GM23338 (cell line): ENCODE measurements around the gene TMEM178B. TPM values are rescaled to one million over a fixed set of nuclear protein-coding genes. Genes with fewer than 3 reads are reported as not detected.

Experiments used
- ATAC-seq: fragments of 200-7000 bp; cut with Tn5 transposase; 3 replicates; pipeline ENCODE4 v1.9.1; 2020
- DNase-seq: peaks from one replicate; pipeline ENCODE4 v3.0.0-alpha.2; 2015; ENCODE audit warnings: low spot score
- H2AFZ ChIP-seq: fragments of 200-600 bp; sonication (generic); 2 replicates; pipeline ENCODE4 v1.8.0; 2016; ENCODE audit warnings: antibody characterized with exemption, mild to moderate bottlenecking, moderate library complexity
- H3F3A ChIP-seq: fragments of 200-600 bp; sonication (generic); replicated peaks from 2 replicates; pipeline ENCODE4 v1.8.0; 2017; ENCODE audit warnings: antibody characterized with exemption, mixed run types, low read depth
- H3K27ac ChIP-seq: fragments of 200-600 bp; sonication (generic); 2 replicates; pipeline ENCODE4 v1.6.1; 2016; ENCODE audit warnings: low read depth
- H3K27me3 ChIP-seq: fragments of 200-600 bp; sonication (generic); 2 replicates; pipeline ENCODE4 v1.8.0; 2016; ENCODE audit warnings: mild to moderate bottlenecking, mixed run types, moderate library complexity; ENCODE audit not compliant: insufficient read depth
- H3K36me3 ChIP-seq: fragments of 200-600 bp; sonication (generic); 2 replicates; pipeline ENCODE4 v1.8.0; 2016; ENCODE audit warnings: mild to moderate bottlenecking; ENCODE audit not compliant: insufficient read depth
- H3K4me1 ChIP-seq: fragments of 200-600 bp; sonication (generic); 2 replicates; pipeline ENCODE4 v1.8.0; 2016; ENCODE audit warnings: mild to moderate bottlenecking, moderate library complexity; ENCODE audit not compliant: insufficient read depth
- H3K4me2 ChIP-seq: fragments of 200-600 bp; sonication (generic); 2 replicates; pipeline ENCODE4 v1.7.1; 2017; ENCODE audit warnings: mixed run types
- H3K4me3 ChIP-seq: fragments of 200-600 bp; sonication (generic); 2 replicates; pipeline ENCODE4 v1.6.1; 2016; ENCODE audit warnings: mixed run types
- H3K79me2 ChIP-seq: fragments of 200-600 bp; sonication (generic); replicated peaks from 2 replicates; pipeline ENCODE4 v1.8.0; 2017; ENCODE audit warnings: mild to moderate bottlenecking; ENCODE audit not compliant: insufficient read depth
- H3K9me2 ChIP-seq: fragments of 200-600 bp; sonication (generic); 2 replicates; pipeline ENCODE4 v1.8.0; 2017; ENCODE audit not compliant: insufficient read depth
- H4K20me1 ChIP-seq: fragments of 200-600 bp; sonication (generic); replicated peaks from 2 replicates; pipeline ENCODE4 v1.8.0; 2017; ENCODE audit warnings: mild to moderate bottlenecking; ENCODE audit not compliant: insufficient read depth
- H3K27ac Mint-ChIP-seq: 2 replicates; pipeline ENCODE4 v1.8.0; 2020; ENCODE audit warnings: inconsistent platforms, mild to moderate bottlenecking, moderate library complexity, mixed read lengths
- H3K27me3 Mint-ChIP-seq: 3 replicates; pipeline ENCODE4 v1.8.0; 2022; ENCODE audit warnings: low read depth, mild to moderate bottlenecking, moderate library complexity, mixed read lengths, inconsistent platforms; ENCODE audit not compliant: insufficient read depth, poor library complexity
- H3K36me3 Mint-ChIP-seq: 3 replicates; pipeline ENCODE4 v1.8.0; 2021; ENCODE audit warnings: low read depth, mild to moderate bottlenecking, inconsistent platforms, moderate library complexity, mixed read lengths
- H3K4me1 Mint-ChIP-seq: 3 replicates; pipeline ENCODE4 v1.8.0; 2020; ENCODE audit warnings: mild to moderate bottlenecking, inconsistent platforms, mixed read lengths
- H3K4me3 Mint-ChIP-seq: 3 replicates; pipeline ENCODE4 v1.8.0; 2021; ENCODE audit warnings: moderate library complexity, mild to moderate bottlenecking, inconsistent platforms, mixed read lengths
- H3K9me3 Mint-ChIP-seq: 3 replicates; pipeline ENCODE4 v1.8.0; 2020; ENCODE audit warnings: moderate library complexity, mild to moderate bottlenecking, inconsistent platforms, mixed read lengths
- CREB1 ChIP-seq: fragments of 250-450 bp; sonication (Bioruptor Pico); IDR thresholded peaks from 2 replicates; pipeline ENCODE4 v1.5.0; 2020; ENCODE audit warnings: low read depth, mild to moderate bottlenecking, moderate library complexity
- CTCF ChIP-seq, 2 experiments: fragments of 200-600 bp in 1 of 2; sonication (generic) in 1 of 2; conservative IDR thresholded peaks; 2 replicates each; pipeline versions ENCODE4 v1.5.1 to v1.6.1; 2016 to 2017; ENCODE audit warnings: antibody characterized with exemption in 2 of 2, low read depth in 2 of 2, mild to moderate bottlenecking in 2 of 2, moderate library complexity in 1 of 2
- EZH2phosphoT487 ChIP-seq: fragments of 200-600 bp; sonication (generic); IDR thresholded peaks from one replicate; pipeline ENCODE4 v1.8.1; 2018; ENCODE audit warnings: antibody characterized with exemption; ENCODE audit not compliant: unreplicated experiment
- NANOG ChIP-seq: IDR thresholded peaks from 2 replicates; pipeline ENCODE4 v1.6.1; 2016; ENCODE audit warnings: antibody characterized with exemption, borderline replicate concordance
- STAT1 ChIP-seq: IDR thresholded peaks from one replicate; pipeline ENCODE4 v1.6.1; 2016; ENCODE audit warnings: antibody characterized with exemption; ENCODE audit not compliant: unreplicated experiment
- ZNF114 ChIP-seq: fragments of 250-450 bp; sonication (Bioruptor Pico); IDR thresholded peaks from 2 replicates; pipeline ENCODE4 v1.5.0; 2020; ENCODE audit warnings: mild to moderate bottlenecking, moderate library complexity
- ZNF331 ChIP-seq: fragments of 250-450 bp; sonication (Bioruptor Pico); IDR thresholded peaks from 2 replicates; pipeline ENCODE4 v1.5.0; 2020; ENCODE audit warnings: low read depth, mild to moderate bottlenecking, moderate library complexity
- ZNF462 ChIP-seq: fragments of 250-450 bp; sonication (Bioruptor Pico); IDR thresholded peaks from 2 replicates; pipeline ENCODE4 v1.5.0; 2020; ENCODE audit warnings: mild to moderate bottlenecking, moderate library complexity
- polyA plus RNA-seq: library from polyadenylated mRNA; unstranded; fragments of >200 nt; fragmentation: Nextera tagmentation; extraction: Ambion mirVana; gene quantifications from 2 replicates; pipeline ENCODE4 v1.2.1, GENCODE V29; 2016
- total RNA-seq: library from RNA; depleted of rRNA; stranded (reverse); fragments of >200 nt; shearing (Covaris generic); gene quantifications from 2 replicates; pipeline ENCODE4 v1.2.3, GENCODE V29; 2014
- TF ChIP-seq, protein P1 (sequence below): IDR thresholded peaks from one replicate; pipeline ENCODE4 v1.6.1; 2018; ENCODE audit warnings: antibody characterized with exemption; ENCODE audit not compliant: unreplicated experiment

The TMEM178B gene
- total and polyA plus RNA-seq, 2 experiments from 2014 or later = 4.9 to 15.6 TPM

DNA sequence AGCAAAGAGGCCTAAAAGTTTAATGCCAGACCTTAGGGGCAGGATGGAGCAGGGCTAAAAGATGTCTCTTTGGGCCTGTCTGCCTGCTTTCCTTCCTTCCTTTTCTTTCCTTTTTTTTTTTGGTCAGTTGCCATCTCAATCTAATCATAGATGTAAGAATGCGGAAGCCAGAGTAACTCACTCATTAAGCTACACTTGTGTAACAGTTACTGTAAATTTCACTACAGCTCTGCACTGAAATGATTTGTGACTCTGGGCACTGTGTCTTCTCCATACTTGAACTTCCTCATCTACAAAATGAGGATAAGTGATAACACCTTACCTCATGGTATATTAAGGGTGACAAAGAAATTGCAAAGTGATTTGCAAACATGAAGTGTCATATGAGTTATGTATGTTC lies 401.8 kb downstream of the TMEM178B start (continued):
- TF ChIP-seq ZNF462 (CRISPR knock-in tag) = no peak

GRCh38 chr7:141477865-141478264 lies 404.0 kb downstream of the TMEM178B start:
- Histone ChIP-seq H3K79me2 (no peaks in the 10 kb centered on the region), H4K20me1 (no peaks in the 10 kb centered on the region), H3K4me3 (no peak overlapping the region), H3K9me2 (peaks cover 9% of the 10 kb centered on the region; the same call in 1 of the 2 replicates), H3K27me3 (no peaks in the 10 kb centered on the region), H2AFZ (no peak overlapping the region), H3K36me3 (no peaks in the 10 kb centered on the region), H3K27ac (no peak overlapping the region), H3K4me2 (no peak overlapping the region), H3K4me1 (peaks cover 10% of the 10 kb centered on the region), H3F3A (no peaks in the 10 kb centered on the region)
- DNase-seq (no peak), ATAC-seq (no peak)
- Mint-ChIP-seq H3K4me3 (no peak overlapping the region), H3K4me1 (peaks cover 13% of the 10 kb centered on the region), H3K9me3 (no peaks in the 10 kb centered on the region), H3K27me3 (peaks cover 10% of the 10 kb centered on the region), H3K36me3 (no peaks in the 10 kb centered on the region; the same call in 2 of the 3 replicates), H3K27ac (no peak overlapping the region)
- TF ChIP-seq CREB1 (no peak), ZNF114 (CRISPR knock-in tag) (no peak), STAT1 (no peak), CTCF (conservative IDR thresholded peaks at IDR 0.05; ENCODE audit: low read depth in 2 of 2) (no peak), EZH2phosphoT487 (no peak), ZNF331 (CRISPR knock-in tag) (no peak), NANOG (no peak)
- TF ChIP-seq, protein P1, sequence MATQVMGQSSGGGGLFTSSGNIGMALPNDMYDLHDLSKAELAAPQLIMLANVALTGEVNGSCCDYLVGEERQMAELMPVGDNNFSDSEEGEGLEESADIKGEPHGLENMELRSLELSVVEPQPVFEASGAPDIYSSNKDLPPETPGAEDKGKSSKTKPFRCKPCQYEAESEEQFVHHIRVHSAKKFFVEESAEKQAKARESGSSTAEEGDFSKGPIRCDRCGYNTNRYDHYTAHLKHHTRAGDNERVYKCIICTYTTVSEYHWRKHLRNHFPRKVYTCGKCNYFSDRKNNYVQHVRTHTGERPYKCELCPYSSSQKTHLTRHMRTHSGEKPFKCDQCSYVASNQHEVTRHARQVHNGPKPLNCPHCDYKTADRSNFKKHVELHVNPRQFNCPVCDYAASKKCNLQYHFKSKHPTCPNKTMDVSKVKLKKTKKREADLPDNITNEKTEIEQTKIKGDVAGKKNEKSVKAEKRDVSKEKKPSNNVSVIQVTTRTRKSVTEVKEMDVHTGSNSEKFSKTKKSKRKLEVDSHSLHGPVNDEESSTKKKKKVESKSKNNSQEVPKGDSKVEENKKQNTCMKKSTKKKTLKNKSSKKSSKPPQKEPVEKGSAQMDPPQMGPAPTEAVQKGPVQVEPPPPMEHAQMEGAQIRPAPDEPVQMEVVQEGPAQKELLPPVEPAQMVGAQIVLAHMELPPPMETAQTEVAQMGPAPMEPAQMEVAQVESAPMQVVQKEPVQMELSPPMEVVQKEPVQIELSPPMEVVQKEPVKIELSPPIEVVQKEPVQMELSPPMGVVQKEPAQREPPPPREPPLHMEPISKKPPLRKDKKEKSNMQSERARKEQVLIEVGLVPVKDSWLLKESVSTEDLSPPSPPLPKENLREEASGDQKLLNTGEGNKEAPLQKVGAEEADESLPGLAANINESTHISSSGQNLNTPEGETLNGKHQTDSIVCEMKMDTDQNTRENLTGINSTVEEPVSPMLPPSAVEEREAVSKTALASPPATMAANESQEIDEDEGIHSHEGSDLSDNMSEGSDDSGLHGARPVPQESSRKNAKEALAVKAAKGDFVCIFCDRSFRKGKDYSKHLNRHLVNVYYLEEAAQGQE = no peak
